Spleen (tissue), 11 donors: ENCODE results near the gene KCNK18. TPM values are rescaled to one million over a fixed set of nuclear protein-coding genes. Genes with fewer than 3 reads are reported as not detected.

Experiments used
- DNase-seq: peaks from one replicate; pipeline ENCODE4 v3.0.0-alpha.2; 2020
- H3K27ac ChIP-seq, 8 donors: fragments of 200-600 bp; sonication (generic) in 7 of 8; 1 replicate in 4 of 8; 2 replicates in 4 of 8; pipeline versions ENCODE4 v1.5.0 to v1.8.0; 2016 to 2021; ENCODE audit warnings: inconsistent platforms in 4 of 8, mild to moderate bottlenecking in 4 of 8, moderate library complexity in 1 of 8
- H3K27me3 ChIP-seq, 7 donors: fragments of 200-600 bp; sonication (generic) in 6 of 7; replicated peaks in 1 of 7; 1 replicate in 4 of 7; 2 replicates in 3 of 7; pipeline versions ENCODE4 v1.5.0 to v1.8.0; 2016 to 2021; ENCODE audit warnings: inconsistent platforms in 3 of 7, mild to moderate bottlenecking in 1 of 7
- H3K36me3 ChIP-seq, 6 donors: fragments of 200-600 bp; sonication (generic) in 5 of 6; 1 replicate in 4 of 6; 2 replicates in 2 of 6; pipeline versions ENCODE4 v1.5.0 to v1.8.0; 2016 to 2021; ENCODE audit warnings: inconsistent platforms in 2 of 6
- H3K4me1 ChIP-seq, 6 donors: fragments of 200-600 bp; sonication (generic) in 5 of 6; 1 replicate in 3 of 6; 2 replicates in 3 of 6; pipeline versions ENCODE4 v1.5.0 to v1.8.0; 2016 to 2021; ENCODE audit warnings: inconsistent platforms in 3 of 6
- H3K4me3 ChIP-seq, 8 donors: fragments of 200-600 bp; sonication (generic) in 7 of 8; 1 replicate in 4 of 8; 2 replicates in 4 of 8; pipeline versions ENCODE4 v1.5.0 to v1.8.0; 2016 to 2021; ENCODE audit warnings: inconsistent platforms in 4 of 8, mild to moderate bottlenecking in 4 of 8, moderate library complexity in 2 of 8
- H3K9me3 ChIP-seq, 8 donors: fragments of 200-600 bp; sonication (generic) in 7 of 8; 1 replicate in 4 of 8; 2 replicates in 4 of 8; pipeline versions ENCODE4 v1.5.0 to v1.8.0; 2016 to 2021; ENCODE audit warnings: inconsistent platforms in 4 of 8
- POLR2A ChIP-seq, 3 donors: fragments of 450-650 bp; IDR thresholded peaks; one replicate each; pipeline ENCODE4 v1.5.1; 2017; ENCODE audit warnings: antibody characterized with exemption in 3 of 3, mild to moderate bottlenecking in 1 of 3
- POLR2AphosphoS5 ChIP-seq, 3 donors: sonication (generic); formaldehyde crosslinking; IDR thresholded peaks; one replicate each; pipeline ENCODE4 v1.5.1; 2017; ENCODE audit warnings: antibody characterized with exemption in 3 of 3
- WGBS, 5 donors: extraction: QIAGEN DNeasy Blood & Tissue Kit in 3 of 5; methylation state at CpG; one replicate each; pipeline versions ENCODE4 v1.1.5 to v1.1.7; 2013 to 2018; 5-methylcytosine and 5-hydroxymethylcytosine counted together
- intact Hi-C: fragments of 100-400 bp; cut with DNase I; formaldehyde crosslinking; loops from one replicate; pipeline ENCODE4 v1.15.0; 2023; ENCODE audit warnings: low total_unique reads
- polyA plus RNA-seq, 3 donors: library from polyadenylated mRNA; stranded (reverse); fragments of 200-250 nt; gene quantifications; one replicate each; pipeline ENCODE4 v1.2.1, GENCODE V29; 2013
- total RNA-seq, 7 donors: library from RNA; depleted of rRNA in 3 of 7; stranded (reverse); fragments of >200 nt in 3 of 7; fragmentation: NEBNext Ultra II Directional in 4 of 7; extraction: Animal tissue kit (Norgen Biotek cat#: 25700) in 4 of 7; gene quantifications; one replicate each; pipeline versions ENCODE4 v1.1.0 to v1.2.1, GENCODE V29; 2016 to 2021
- TF ChIP-seq, protein P1 (sequence below), 11 experiments: fragments of 200-600 bp in 7 of 11; fragments of 450-650 bp in 4 of 11; sonication (generic) in 4 of 11; IDR thresholded peaks in 8 of 11; conservative IDR thresholded peaks in 3 of 11; 1 replicate in 7 of 11; 2 replicates in 4 of 11; pipeline versions ENCODE4 v1.4.0 to v1.8.0; 2016 to 2021; ENCODE audit warnings: antibody characterized with exemption in 11 of 11, inconsistent platforms in 4 of 11, mild to moderate bottlenecking in 1 of 11
- donor health status: healthy with polysubstance abuse.
- donor health status: DM: no; HTN: no; CAD: no; lungs with moderate emphysema.
- donor health status: DM: no; HTN: no; CAD: no.
- donor health status: Bipolar disorder and iron deficiency.
- donor health status: healthy.
- donor health status: DM: no; HTN: no; CAD: no.
- donor health status: DM: yes; HTN: yes; CAD: no.

The KCNK18 gene
- total and polyA plus RNA-seq, 10 donors: not detected

GRCh38 chr10:117159390-117159789 is 37.9 kb upstream of the KCNK18 start:
- 9 to 17% (median 16%) methylated on average over 6 of the region's 6 CpGs for WGBS, 5 donors
- Histone ChIP-seq H3K27ac (no peak overlapping the region), H3K4me3 (no peak overlapping the region), H3K4me1 (peaks cover 6 to 24% (median 18%) of the 10 kb centered on the region in 6 donors), H3K9me3 (no peaks in the 10 kb centered on the region), H3K36me3 (no peaks in the 10 kb centered on the region), H3K27me3 (peaks cover 11 to 100% (median 93%) of the 10 kb centered on the region in 7 donors)
- TF ChIP-seq, protein P1, sequence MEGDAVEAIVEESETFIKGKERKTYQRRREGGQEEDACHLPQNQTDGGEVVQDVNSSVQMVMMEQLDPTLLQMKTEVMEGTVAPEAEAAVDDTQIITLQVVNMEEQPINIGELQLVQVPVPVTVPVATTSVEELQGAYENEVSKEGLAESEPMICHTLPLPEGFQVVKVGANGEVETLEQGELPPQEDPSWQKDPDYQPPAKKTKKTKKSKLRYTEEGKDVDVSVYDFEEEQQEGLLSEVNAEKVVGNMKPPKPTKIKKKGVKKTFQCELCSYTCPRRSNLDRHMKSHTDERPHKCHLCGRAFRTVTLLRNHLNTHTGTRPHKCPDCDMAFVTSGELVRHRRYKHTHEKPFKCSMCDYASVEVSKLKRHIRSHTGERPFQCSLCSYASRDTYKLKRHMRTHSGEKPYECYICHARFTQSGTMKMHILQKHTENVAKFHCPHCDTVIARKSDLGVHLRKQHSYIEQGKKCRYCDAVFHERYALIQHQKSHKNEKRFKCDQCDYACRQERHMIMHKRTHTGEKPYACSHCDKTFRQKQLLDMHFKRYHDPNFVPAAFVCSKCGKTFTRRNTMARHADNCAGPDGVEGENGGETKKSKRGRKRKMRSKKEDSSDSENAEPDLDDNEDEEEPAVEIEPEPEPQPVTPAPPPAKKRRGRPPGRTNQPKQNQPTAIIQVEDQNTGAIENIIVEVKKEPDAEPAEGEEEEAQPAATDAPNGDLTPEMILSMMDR (IDR thresholded peaks at IDR 0.05 in 8 of 11, conservative IDR thresholded peaks at IDR 0.05 in 3 of 11): no peak
- TF ChIP-seq POLR2A (IDR thresholded peaks at IDR 0.05): no peak
- no peak for TF ChIP-seq POLR2AphosphoS5 (IDR thresholded peaks at IDR 0.05)
- intact Hi-C loops: no loop called here
- no peak for DNase-seq

- H3K9me3 ChIP-seq: no peaks in the 10 kb centered on the region
- H3K27ac ChIP-seq: no peak overlapping the region
- peaks cover 14 to 100% (median 93%) of the 10 kb centered on the region in 7 donors for H3K27me3 ChIP-seq
- H3K4me3 ChIP-seq: no peak overlapping the region
- no peaks in the 10 kb centered on the region for H3K36me3 ChIP-seq
- TF ChIP-seq, protein P1 (IDR thresholded peaks at IDR 0.05 in 8 of 11, conservative IDR thresholded peaks at IDR 0.05 in 3 of 11): no peak
- TF ChIP-seq POLR2AphosphoS5 (IDR thresholded peaks at IDR 0.05): no peak
- no peak for TF ChIP-seq POLR2A (IDR thresholded peaks at IDR 0.05)
- no peak for DNase-seq
- 6 to 17% (median 16%) methylated on average over 5 of the region's 5 CpGs for WGBS, 5 donors
- intact Hi-C loops: no loop called here
- H3K4me1 ChIP-seq: peaks cover 9 to 35% (median 29%) of the 10 kb centered on the region in 6 donors
These were observed 36.7 kb upstream of the KCNK18 start for GRCh38 chr10:117160567-117160966.

GRCh38 chr10:117161386-117162033 is 35.8 kb upstream of the KCNK18 start:
- Histone ChIP-seq H3K9me3 (no peaks in the 10 kb centered on the region), H3K27me3 (peaks cover 14 to 100% (median 97%) of the 10 kb centered on the region in 7 donors), H3K36me3 (no peaks in the 10 kb centered on the region), H3K4me3 (no peak overlapping the region), H3K27ac (no peak overlapping the region), H3K4me1 (peaks cover 9 to 45% (median 36%) of the 10 kb centered on the region in 6 donors)
- intact Hi-C loops: no loop called here
- 12 to 18% (median 15%) methylated on average over 6 of the region's 6 CpGs for WGBS, 5 donors
- TF ChIP-seq, protein P1 (IDR thresholded peaks at IDR 0.05 in 8 of 11, conservative IDR thresholded peaks at IDR 0.05 in 3 of 11): no peak
- TF ChIP-seq POLR2AphosphoS5 (IDR thresholded peaks at IDR 0.05) (no peak), POLR2A (IDR thresholded peaks at IDR 0.05) (no peak)
- DNase-seq: no peak
